PC-9 (cell line): ENCODE measurements around the gene RBM45.

ENCODE experiments used
- EZH2 ChIP-seq: fragments of 200-600 bp; sonication (generic); IDR thresholded peaks from 2 replicates; pipeline ENCODE4 v1.8.0; 2017; ENCODE audit warnings: antibody characterized with exemption, low read depth
- TF ChIP-seq, protein P1 (sequence below): fragments of 200-600 bp; sonication (generic); conservative IDR thresholded peaks from 2 replicates; pipeline ENCODE4 v1.6.1; 2017; ENCODE audit warnings: mixed run types, antibody characterized with exemption, mild to moderate bottlenecking, moderate library complexity

DNA sequence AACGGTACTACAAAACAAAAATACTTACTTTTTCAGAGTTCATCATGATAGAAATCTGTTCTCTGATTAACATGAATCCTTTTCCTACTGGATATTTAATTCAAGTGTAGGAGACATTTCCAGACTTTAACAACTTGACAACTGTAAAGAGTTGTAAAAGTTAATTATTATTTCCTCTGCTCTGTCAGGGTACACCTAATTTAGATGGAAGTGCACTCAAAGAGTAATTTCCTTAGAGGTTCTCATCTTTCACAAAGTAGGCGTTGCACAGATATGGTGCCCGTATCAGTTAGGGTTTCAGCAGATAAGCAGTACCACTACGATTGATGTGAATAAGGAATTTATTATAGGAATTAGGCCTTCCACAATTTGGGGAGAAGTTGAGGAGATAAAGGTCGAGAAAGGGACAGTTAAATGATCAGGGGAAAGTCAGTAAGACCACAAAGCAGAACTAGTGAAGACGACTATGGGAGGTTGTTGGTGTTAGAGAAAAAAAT, 23.4 kb upstream of the RBM45 start:
- TF ChIP-seq, protein P1, sequence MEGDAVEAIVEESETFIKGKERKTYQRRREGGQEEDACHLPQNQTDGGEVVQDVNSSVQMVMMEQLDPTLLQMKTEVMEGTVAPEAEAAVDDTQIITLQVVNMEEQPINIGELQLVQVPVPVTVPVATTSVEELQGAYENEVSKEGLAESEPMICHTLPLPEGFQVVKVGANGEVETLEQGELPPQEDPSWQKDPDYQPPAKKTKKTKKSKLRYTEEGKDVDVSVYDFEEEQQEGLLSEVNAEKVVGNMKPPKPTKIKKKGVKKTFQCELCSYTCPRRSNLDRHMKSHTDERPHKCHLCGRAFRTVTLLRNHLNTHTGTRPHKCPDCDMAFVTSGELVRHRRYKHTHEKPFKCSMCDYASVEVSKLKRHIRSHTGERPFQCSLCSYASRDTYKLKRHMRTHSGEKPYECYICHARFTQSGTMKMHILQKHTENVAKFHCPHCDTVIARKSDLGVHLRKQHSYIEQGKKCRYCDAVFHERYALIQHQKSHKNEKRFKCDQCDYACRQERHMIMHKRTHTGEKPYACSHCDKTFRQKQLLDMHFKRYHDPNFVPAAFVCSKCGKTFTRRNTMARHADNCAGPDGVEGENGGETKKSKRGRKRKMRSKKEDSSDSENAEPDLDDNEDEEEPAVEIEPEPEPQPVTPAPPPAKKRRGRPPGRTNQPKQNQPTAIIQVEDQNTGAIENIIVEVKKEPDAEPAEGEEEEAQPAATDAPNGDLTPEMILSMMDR = no peak
- TF ChIP-seq EZH2 = no peak
